HG03558 (cell line): ENCODE measurements around the gene UBE2U.
"Not testable (repeated sequence)": the region's sequence is repeated elsewhere in the genome, so short reads cannot be mapped to it uniquely, and the experiment has no call there.

Experiments used
- ATAC-seq: cut with Tn5 transposase; IDR thresholded peaks from one replicate; pipeline ENCODE4 v1.9.1; 2021; ENCODE audit warnings: moderate number of reproducible peaks; ENCODE audit not compliant: unreplicated experiment; ENCODE audit errors: extremely low read depth

Gene UBE2U

DNA sequence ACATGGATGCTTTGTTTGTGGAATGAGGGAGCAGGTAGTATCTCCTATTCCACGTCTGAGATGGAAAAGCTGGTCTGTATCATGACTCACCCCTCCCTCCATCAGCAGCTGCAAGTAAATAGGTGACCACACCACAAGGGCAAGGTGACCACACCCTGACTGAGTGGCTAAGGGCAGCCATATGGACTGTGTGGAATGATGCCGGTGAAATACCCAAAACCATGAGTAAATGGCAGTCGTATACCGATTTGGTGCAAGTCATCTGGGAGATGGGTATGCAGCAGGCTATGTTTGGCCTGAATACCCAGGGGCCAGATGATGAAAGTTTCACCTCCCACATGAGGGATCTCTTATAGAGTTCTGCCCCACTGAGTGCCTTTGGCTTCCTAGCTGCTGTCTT, 15.8 kb upstream of the UBE2U start:
- ATAC-seq, result no peak

GRCh38 chr1:64192290-64192689, 11.1 kb upstream of the UBE2U start:
- no peak for ATAC-seq

- no peak for ATAC-seq
These were observed 9.0 kb upstream of the UBE2U start for GRCh38 chr1:64194168-64195080.

GRCh38 chr1:64195081-64195395, 8.4 kb upstream of the UBE2U start:
- no peak for ATAC-seq

GRCh38 chr1:64196074-64196870, 7.2 kb upstream of the UBE2U start:
- no peak for ATAC-seq

- no peak for ATAC-seq
These were observed 6.3 kb upstream of the UBE2U start for GRCh38 chr1:64197076-64197475.

GRCh38 chr1:64199154-64199553, 4.3 kb upstream of the UBE2U start:
- no peak for ATAC-seq

DNA sequence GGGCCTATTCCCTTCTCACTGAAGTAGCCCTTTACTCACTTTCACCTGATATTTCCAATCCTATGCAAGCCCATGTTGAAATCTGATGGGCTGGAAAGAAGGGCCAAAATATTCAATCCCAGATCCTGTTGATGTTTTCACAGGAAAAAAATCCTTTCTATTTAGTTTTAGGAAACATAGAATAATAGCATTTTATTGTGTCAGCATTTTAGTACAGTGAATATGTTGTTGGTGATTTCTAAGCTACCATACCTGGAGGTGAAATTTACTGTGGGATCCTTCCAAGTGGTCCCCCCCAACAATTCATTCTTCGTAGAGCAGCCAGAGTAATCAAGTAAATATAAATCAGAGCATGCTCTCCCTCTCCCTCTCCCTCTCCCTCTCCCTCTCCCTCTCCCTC, 3.4 kb upstream of the UBE2U start:
- ATAC-seq, result no peak

- ATAC-seq, result no peak
These were observed 5.8 kb downstream of the UBE2U start for GRCh38 chr1:64209221-64209620.

- no peak for ATAC-seq
These were observed 8.6 kb downstream of the UBE2U start for GRCh38 chr1:64212031-64212430.

GRCh38 chr1:64215576-64215975, 12.2 kb downstream of the UBE2U start:
- ATAC-seq, result no peak

GRCh38 chr1:64220241-64220640, 16.8 kb downstream of the UBE2U start:
- ATAC-seq, result no peak

GRCh38 chr1:64223329-64224151, 20.1 kb downstream of the UBE2U start:
- ATAC-seq, result no peak

- ATAC-seq, result not testable (repeated sequence)
These were observed 20.8 kb downstream of the UBE2U start for GRCh38 chr1:64224236-64224635.

DNA sequence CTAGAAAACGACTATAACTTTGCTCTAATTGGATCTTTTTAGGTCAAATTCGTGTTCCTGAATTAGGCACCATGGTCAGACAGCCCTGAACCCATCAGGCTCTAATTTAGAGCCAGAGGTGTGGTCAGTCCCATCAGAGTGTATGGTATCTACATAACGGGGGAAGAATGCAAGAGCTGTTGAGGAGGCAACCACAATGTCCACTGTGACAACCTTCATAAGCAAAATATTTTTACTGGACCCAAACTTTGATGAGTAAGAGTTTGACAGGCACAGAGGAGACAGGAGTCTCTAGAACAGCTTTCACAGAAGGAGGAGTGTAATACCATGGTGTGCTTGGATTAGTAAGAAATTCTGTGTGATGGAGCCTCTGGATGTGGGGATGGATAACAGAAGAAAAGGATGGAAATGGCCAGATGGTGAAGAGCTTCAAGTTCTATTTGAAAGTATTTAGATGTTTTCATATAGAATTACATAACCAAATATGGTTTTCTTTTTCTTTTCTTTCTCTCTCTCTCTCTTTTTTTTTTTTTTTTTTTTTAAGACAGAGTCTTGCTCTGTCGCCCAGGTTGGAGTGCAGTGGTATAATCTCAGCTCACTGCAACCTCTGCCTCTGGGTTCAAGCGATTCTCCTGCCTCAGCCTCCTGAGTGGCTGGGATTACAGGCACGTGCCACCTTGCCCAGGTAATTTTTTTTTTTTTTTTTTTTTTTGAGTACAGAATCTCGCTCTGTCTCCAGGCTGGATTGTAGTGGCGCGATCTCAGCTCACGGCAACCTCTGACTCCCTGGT, 24.9 kb downstream of the UBE2U start:
- no peak for ATAC-seq

GRCh38 chr1:64229307-64229706, 25.9 kb downstream of the UBE2U start:
- ATAC-seq, result no peak

- ATAC-seq, result no peak
These were observed 27.7 kb downstream of the UBE2U start for GRCh38 chr1:64231153-64231552.

DNA sequence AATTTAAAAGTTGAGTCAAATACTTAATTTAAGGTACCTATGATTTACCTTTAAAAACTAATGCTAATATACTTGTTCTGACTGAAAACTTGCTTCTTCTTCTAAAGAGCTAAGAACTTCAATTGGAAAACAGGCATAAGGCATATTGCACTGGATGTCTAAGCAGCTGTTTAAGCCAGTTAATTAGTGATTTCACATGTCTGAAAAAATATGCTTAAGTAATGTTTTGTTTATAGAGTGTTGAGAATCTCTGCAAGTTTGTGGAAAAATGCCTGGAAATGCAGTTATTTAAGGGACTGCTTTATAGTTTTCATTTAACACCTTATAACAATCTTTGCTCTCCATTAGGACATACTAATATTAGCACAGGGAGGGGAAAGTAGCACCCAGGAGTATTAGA, 28.2 kb downstream of the UBE2U start:
- no peak for ATAC-seq

DNA sequence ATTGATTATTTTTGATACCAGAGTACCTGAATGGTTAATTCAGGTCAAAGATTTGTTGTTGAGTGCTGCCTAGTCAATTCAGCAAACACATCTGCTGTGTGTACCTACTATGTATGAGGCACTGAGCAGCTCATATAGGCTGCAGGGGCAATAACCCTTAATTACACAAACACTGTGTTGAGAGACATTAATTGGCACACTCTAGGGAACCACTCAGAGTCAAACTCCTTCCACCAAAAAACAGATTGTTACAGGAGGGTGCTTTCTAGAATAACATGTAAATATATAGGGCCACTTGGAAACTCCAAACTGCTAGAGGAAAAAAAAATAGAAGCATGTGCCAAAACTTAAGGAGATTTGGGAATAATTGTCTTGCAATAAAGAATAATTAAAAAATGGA, 31.3 kb downstream of the UBE2U start:
- ATAC-seq, result no peak

- ATAC-seq, result no peak
These were observed 31.8 kb downstream of the UBE2U start for GRCh38 chr1:64235181-64235580.
